DOHH2 (cell line): ENCODE measurements around the gene KCNC1.

Experiments
- H3F3A ChIP-seq: fragments of 200-600 bp; sonication (generic), shearing (Covaris generic); 2 replicates; pipeline ENCODE4 v1.6.0; 2016; ENCODE audit warnings: antibody characterized with exemption, mild to moderate bottlenecking; ENCODE audit not compliant: control insufficient read depth, insufficient read depth
- H3K27ac ChIP-seq: fragments of 200-600 bp; sonication (generic); 2 replicates; pipeline ENCODE4 v1.5.1; 2014; ENCODE audit warnings: low read depth, mild to moderate bottlenecking, low read length, moderate library complexity
- H3K27me3 ChIP-seq: fragments of 200-600 bp; sonication (generic); 2 replicates; pipeline ENCODE4 v1.6.1; 2014; ENCODE audit warnings: mild to moderate bottlenecking, low read length, mixed read lengths; ENCODE audit not compliant: control insufficient read depth
- H3K36me3 ChIP-seq: fragments of 200-600 bp; sonication (generic); 2 replicates; pipeline ENCODE4 v1.6.1; 2014; ENCODE audit warnings: mild to moderate bottlenecking, low read length, moderate library complexity, mixed read lengths; ENCODE audit not compliant: control insufficient read depth
- H3K4me1 ChIP-seq: fragments of 200-600 bp; sonication (generic); 2 replicates; pipeline ENCODE4 v1.6.1; 2014; ENCODE audit warnings: mild to moderate bottlenecking, low read length, mixed read lengths; ENCODE audit not compliant: control insufficient read depth
- H3K4me2 ChIP-seq: fragments of 200-600 bp; sonication (generic); 2 replicates; pipeline ENCODE4 v1.6.0; 2014; ENCODE audit warnings: mild to moderate bottlenecking, low read length, moderate library complexity
- H3K4me3 ChIP-seq: fragments of 200-600 bp; sonication (generic); 2 replicates; pipeline ENCODE4 v1.5.1; 2014; ENCODE audit warnings: mild to moderate bottlenecking, low read length, mixed read lengths
- H3K79me2 ChIP-seq: fragments of 200-600 bp; sonication (generic); 2 replicates; pipeline ENCODE4 v1.6.1; 2014; ENCODE audit warnings: mild to moderate bottlenecking, low read length, mixed read lengths; ENCODE audit not compliant: control insufficient read depth
- H3K9me2 ChIP-seq: fragments of 200-600 bp; sonication (generic); replicated peaks from 2 replicates; pipeline ENCODE4 v1.6.1; 2014; ENCODE audit warnings: mild to moderate bottlenecking, low read length, mixed read lengths; ENCODE audit not compliant: control insufficient read depth
- H3K9me3 ChIP-seq: fragments of 200-600 bp; sonication (generic); 2 replicates; pipeline ENCODE4 v1.6.1; 2014; ENCODE audit warnings: antibody characterized with exemption, low read length, mixed read lengths; ENCODE audit not compliant: control insufficient read depth, insufficient read depth
- H4K20me1 ChIP-seq: fragments of 200-600 bp; sonication (generic); 2 replicates; pipeline ENCODE4 v1.6.0; 2014; ENCODE audit warnings: low read depth, mild to moderate bottlenecking, antibody characterized with exemption, low read length, moderate library complexity; ENCODE audit not compliant: control insufficient read depth, insufficient read depth
- CTCF ChIP-seq: fragments of 200-600 bp; sonication (generic); IDR thresholded peaks from one replicate; pipeline ENCODE4 v1.5.1; 2014; ENCODE audit warnings: antibody characterized with exemption, mild to moderate bottlenecking, low read depth, low read length; ENCODE audit not compliant: poor library complexity, severe bottlenecking
- EZH2phosphoT487 ChIP-seq: fragments of 200-600 bp; sonication (generic); IDR thresholded peaks from 2 replicates; pipeline ENCODE4 v1.6.1; 2017; ENCODE audit warnings: borderline replicate concordance, mild to moderate bottlenecking, antibody characterized with exemption, low read length, moderate library complexity, mixed read lengths

KCNC1 gene

GRCh38 chr11:17738151-17738973 is 3.8 kb downstream of the KCNC1 start:
- Histone ChIP-seq H3K36me3 (no peaks in the 10 kb centered on the region), H3F3A (no peaks in the 10 kb centered on the region), H3K79me2 (no peaks in the 10 kb centered on the region), H3K4me2 (no peak overlapping the region), H3K4me3 (no peak overlapping the region), H3K9me3 (no peaks in the 10 kb centered on the region), H3K27me3 (peaks cover 12% of the 10 kb centered on the region), H4K20me1 (no peaks in the 10 kb centered on the region), H3K4me1 (no peaks in the 10 kb centered on the region), H3K27ac (no peak overlapping the region), H3K9me2 (no peaks in the 10 kb centered on the region)
- TF ChIP-seq CTCF = no peak
- no peak for TF ChIP-seq EZH2phosphoT487

GRCh38 chr11:17739945-17740338 is 5.4 kb downstream of the KCNC1 start:
- TF ChIP-seq EZH2phosphoT487 (no peak), CTCF (no peak)
- Histone ChIP-seq H3K27ac (no peak overlapping the region), H3K4me1 (no peaks in the 10 kb centered on the region), H4K20me1 (no peaks in the 10 kb centered on the region), H3K79me2 (no peaks in the 10 kb centered on the region), H3K9me2 (no peaks in the 10 kb centered on the region), H3K4me2 (no peak overlapping the region), H3K36me3 (no peaks in the 10 kb centered on the region), H3K9me3 (no peaks in the 10 kb centered on the region), H3K4me3 (no peak overlapping the region), H3F3A (no peaks in the 10 kb centered on the region), H3K27me3 (peaks cover 4% of the 10 kb centered on the region; the same call in 1 of the 2 replicates)

- H3K27ac ChIP-seq = no peak overlapping the region
- H3K4me3 ChIP-seq = no peak overlapping the region
- no peaks in the 10 kb centered on the region for H3K79me2 ChIP-seq
- no peaks in the 10 kb centered on the region for H3K9me2 ChIP-seq
- no peaks in the 10 kb centered on the region for H3F3A ChIP-seq
- peaks cover 4% of the 10 kb centered on the region; the same call in 1 of the 2 replicates for H3K27me3 ChIP-seq
- H3K4me2 ChIP-seq = no peak overlapping the region
- H3K9me3 ChIP-seq = no peaks in the 10 kb centered on the region
- H4K20me1 ChIP-seq = no peaks in the 10 kb centered on the region
- no peak for TF ChIP-seq EZH2phosphoT487
- no peak for TF ChIP-seq CTCF
- no peaks in the 10 kb centered on the region for H3K4me1 ChIP-seq
- H3K36me3 ChIP-seq = no peaks in the 10 kb centered on the region
Measured at GRCh38 chr11:17740649-17741235, 6.2 kb downstream of the KCNC1 start.
